Hepatic stellate cell (primary cell): ENCODE data around the gene GTSE1.
"Not testable (repeated sequence)": the region's sequence is repeated elsewhere in the genome, so short reads cannot be mapped to it uniquely, and the experiment has no call there.

Source experiments
- DNase-seq: peaks from one replicate; pipeline ENCODE4 v3.0.0; 2011; ENCODE audit warnings: low spot score

GTSE1 gene, protein sequence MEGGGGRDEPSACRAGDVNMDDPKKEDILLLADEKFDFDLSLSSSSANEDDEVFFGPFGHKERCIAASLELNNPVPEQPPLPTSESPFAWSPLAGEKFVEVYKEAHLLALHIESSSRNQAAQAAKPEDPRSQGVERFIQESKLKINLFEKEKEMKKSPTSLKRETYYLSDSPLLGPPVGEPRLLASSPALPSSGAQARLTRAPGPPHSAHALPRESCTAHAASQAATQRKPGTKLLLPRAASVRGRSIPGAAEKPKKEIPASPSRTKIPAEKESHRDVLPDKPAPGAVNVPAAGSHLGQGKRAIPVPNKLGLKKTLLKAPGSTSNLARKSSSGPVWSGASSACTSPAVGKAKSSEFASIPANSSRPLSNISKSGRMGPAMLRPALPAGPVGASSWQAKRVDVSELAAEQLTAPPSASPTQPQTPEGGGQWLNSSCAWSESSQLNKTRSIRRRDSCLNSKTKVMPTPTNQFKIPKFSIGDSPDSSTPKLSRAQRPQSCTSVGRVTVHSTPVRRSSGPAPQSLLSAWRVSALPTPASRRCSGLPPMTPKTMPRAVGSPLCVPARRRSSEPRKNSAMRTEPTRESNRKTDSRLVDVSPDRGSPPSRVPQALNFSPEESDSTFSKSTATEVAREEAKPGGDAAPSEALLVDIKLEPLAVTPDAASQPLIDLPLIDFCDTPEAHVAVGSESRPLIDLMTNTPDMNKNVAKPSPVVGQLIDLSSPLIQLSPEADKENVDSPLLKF

DNA sequence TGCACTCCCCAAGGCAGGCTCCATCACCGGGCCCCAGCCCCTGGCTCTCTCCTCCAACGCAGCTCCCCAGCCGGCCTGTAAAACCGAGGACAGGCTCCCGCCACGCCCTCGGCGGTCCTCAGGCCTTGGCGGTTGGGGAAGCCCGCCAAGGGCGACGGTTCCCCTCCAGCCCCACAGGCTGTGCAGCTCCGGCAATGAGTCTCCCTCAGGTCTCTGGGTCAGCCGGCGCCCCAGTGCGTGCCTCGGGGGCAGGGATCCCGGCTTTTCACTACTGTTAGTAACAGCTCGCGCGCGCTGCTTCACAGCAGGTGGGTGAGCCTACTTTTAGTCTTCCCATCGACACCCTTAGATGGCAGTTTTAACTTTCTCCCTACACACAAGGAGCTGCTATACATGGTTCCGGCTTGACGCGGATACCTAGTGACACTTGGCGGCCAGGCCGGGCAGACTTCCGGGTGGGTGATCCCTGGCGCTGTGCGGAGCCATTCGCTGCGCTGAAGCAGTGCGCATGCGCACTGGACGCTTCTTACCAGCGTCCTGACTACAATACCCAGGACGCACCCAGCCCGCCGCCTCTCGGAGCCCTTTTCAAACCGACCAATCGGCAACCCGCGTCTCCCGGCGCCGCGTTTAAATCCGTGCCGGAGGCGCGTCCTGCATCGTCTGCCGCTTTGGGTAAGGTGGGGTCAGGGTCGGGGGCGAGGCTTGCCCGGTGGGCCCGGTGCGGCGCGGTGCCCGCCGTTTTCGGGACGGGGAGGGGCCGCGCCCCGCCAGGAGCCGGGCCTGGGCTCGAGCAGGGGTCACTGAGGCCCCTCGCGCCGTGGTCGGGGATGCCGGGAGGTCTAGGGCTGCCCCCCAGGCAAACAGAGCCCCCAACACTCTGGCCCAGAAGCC, at the start of gene GTSE1:
TSS of gene GTSE1 (plus strand) at position 614 of the 894 bp plus-strand sequence. CDS start 531 bp downstream, outside the sequence.
- peak; percentile 100 for DNase-seq

DNA sequence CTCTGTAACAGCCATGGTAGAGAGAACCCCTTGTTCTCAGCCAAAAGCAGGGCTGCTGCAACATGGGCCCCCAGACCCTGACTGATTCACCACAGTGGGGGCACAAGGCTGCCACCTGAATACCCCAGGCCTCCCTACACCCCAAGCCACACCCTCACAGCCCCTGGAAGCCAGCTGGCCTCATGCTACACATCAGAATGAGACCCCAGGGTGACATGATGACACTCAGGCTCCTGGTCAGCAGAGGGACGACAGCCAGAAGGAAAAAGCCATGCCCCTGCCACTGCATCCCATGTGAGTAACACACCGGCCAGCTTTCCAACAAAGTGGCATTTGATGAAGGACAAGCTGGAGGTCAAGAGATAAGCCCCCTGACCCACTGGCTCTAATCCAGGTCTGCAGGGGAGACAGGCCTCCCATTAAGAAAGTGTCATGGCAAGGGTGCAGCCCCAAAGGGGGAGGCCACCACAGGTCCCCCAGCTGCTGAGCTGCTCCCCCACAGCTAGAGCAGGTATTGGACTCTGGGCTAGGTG, 49.2 kb upstream of the GTSE1 start:
- no peak for DNase-seq

DNA sequence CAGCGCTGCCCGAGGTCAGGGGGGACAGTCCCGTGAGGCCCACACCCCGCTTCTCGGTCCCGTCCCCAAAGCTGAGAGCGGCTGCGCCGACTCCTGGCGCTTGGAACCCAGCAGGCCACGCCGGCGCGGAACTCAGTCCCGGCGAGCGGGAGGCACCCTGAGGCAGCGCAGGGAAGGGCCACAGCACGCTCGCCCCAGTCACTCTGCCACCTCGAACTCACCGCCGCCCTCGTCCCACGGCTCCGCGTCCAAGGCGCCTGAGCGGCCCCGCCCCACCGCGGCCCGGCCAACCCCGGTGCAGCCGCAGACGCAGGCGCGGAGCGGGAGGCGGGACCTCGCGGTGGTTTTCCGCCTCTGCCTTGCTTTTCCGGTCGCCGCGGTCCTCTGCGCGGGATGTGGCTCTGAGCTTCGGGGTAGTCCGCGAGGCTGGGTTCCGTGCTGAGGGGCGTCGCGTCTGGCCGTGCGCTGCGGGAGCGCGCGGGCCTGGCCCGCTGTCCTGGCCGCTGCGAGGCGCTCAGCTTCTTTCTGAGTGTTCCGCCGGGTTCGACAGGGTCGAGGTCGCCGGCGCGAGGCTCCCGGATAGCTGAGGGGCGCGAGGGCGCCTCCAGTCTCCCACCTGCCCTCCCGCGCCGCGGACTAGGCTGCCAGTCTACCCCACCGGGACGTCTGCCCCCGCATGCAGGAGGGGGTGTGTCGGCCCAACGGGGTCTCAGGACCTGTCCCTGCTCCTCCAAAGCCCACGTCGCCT, 46.5 kb upstream of the GTSE1 start, which contains the start of gene CDPF1:
TSS of gene CDPF1 (minus strand) at position 259 of the 748 bp plus-strand sequence. CDS start 2,009 bp downstream, outside the sequence.
- peak; percentile 95 for DNase-seq

DNA sequence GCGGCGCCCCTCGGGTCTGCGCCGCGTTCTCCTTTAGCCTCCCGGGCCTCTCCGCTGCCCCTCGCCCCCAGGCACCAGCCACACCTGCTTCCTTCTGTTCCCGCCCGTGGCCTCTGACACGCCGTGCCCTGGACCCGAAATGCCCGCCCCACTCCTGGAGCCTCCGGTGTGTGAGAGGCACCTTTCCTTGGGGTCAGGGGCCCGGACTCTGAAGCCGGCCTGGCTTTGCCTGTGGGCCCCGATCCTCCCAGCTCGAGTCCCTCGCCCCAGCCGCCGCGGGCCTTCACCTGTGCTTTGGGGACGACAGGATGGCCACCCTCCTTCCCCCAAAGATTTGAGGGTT, 45.9 kb upstream of the GTSE1 start:
- DNase-seq: no peak

DNA sequence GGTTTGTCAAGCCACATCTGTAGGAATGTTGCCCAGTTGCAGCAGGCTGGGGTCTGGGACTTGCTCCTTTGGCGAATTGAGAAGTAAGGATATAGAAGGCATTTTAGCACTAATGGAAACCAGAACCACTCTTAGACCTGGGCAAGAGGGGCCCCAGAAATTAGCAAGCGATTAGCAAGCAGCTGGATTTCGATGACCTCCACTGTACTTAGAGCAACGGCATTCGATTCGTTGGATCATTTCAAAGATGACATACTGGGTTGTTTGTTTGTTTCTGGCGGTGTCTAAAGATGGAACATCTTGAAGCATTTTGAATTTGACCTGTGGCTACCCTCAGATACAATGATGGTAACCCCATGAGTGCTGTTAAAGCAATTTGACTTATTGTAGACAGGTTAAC, 45.4 kb upstream of the GTSE1 start:
- no peak for DNase-seq

DNA sequence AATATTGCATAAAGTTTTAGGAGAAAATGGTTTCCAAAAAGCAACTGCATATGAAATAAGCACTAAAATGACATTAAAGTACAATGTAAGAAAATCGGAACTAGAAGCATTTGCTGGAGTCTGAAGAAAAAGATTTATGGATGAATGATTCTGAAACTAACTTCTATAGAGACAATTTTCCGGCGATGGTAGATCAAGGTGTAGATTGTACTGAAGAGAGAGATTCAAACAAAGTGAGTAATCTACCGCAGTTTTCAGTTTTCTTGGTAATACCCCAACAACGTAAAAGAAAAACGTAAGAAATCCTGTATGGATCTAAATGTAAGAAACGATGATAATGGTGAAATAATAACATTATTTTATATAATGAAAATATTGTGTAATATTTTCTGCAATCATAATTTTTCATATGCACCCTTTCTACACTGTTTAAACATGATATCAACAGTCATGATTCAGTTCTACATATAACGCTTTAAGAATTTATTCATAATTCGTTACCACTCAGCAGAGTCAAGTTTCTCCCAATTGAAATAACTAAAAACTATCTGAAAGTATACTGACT, 44.8 kb upstream of the GTSE1 start:
- DNase-seq: no peak

DNA sequence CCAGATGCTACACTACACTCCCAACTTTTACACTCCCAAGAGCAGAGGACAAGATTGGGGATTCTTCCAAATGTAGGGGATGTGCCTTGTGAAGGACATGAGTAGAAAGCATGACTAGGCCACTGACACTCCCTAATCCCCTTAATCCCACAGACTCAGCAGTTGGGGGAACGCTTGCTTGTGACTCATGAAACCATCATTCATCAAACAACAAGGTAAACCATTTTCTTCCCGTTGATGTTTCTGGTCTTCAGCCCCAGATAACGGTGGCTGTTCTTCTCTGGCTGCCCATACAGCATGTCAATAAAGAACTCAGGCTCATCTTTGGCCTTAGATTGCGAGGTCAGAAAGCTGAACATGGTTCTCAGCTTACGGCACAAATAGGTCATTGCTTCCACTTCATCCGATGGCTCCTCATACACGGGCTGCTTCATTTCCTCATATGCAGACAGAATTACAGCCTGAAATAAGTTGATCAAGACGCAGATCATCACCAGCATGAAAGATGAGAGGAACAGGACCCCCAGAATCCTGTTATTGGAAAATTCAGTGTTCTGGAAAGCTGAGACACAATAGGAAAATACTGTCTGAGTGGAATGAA, 40.2 kb upstream of the GTSE1 start:
- no peak for DNase-seq

DNA sequence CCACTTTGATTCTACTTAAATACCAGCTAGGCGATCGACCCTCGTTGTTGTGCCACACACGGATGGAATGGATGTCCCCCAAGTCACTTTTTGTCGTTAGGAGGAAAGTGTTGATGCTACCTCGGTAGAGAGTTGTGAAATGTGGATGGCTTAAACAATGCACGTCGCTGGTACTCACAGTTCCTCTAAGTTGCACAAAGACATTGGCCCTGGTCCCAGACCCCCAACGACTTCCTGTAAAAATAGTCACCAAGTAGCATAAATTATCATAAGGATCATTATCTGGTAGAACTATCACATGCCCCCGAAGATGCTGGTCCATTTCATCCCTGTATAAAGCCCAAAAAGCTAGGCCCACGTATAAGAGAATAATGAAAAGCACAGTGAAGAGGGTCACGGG, 37.3 kb upstream of the GTSE1 start:
- no peak for DNase-seq

DNA sequence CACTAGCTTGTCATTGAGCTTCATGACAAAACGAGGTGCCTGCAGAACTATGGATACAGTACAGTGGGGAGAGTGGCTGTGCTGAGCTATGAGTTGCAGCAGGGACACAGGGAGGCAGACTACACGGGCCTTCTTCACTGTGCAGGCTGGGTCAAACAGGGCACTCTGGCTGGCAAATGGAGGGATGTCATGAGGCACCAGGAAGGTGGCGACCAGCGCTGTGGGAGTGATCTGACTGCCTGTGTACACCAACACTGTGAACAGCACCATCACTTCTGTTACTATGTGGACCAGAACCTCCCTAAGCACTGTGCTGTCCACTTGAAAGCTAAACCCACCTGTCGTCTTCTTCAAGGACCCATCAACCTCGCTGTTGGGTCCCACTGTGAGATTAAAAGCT, 36.6 kb upstream of the GTSE1 start:
- no peak for DNase-seq

DNA sequence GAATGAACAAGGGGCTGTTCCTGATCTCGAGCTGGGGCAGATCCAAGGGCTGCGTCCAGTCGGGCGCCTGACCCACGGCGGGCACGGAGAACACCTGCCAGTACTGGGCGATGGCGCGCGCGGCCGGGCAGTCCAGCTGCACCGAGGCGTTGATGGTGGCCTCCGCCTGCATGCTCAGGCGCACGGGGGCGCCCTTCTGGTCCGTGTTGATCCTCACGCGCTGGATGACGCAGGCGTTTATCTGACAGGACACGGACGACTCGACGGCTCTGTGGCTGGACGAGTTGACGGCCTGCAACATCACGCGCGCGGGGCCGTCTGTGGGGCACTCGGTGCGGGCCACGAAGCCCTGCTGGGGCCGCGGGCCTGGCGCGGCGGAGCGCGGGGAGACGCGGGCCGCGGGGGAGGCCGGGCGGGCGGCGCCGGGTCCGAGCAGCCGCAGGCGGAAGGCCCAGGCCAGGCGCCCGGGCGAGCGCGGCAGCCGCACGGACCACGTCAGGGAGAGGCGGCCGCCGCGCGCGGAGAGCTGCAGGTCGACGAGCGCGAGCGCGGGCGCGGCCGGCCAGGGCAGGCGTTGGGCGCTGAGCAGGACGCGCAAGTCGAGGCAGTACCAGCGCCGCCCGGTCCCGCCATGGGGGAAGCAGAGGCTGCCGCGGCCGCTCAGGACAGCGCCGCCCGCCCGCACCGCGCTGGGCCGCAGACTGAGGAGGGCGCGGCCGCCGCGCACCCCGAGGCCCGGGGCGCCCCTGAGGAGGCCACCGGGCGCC, 34.0 kb upstream of the GTSE1 start:
- no peak for DNase-seq

DNA sequence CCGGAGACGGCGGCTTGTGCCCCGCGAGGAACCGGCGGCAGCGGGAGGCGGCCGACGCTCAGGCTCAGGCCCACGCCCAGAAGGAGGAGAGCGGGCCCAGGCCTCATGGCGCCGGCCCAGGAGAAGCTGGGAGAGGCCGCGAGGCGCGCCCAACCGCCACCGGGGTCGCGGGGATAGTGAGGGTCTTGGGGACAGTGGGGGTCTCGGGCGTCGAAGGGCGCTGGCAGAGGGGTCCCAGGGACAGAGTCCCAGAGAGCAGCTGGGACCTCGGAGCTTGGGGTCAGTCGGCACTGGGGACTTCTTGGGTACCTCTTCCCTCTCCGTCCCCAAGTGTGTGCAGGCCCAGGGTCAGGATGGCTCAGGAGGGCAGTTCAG, 33.5 kb upstream of the GTSE1 start, which contains the start of gene PKDREJ:
TSS of gene PKDREJ (minus strand) at position 128 of the 375 bp plus-strand sequence. CDS start at position 107, 21 bp downstream.
- DNase-seq: no peak

DNA sequence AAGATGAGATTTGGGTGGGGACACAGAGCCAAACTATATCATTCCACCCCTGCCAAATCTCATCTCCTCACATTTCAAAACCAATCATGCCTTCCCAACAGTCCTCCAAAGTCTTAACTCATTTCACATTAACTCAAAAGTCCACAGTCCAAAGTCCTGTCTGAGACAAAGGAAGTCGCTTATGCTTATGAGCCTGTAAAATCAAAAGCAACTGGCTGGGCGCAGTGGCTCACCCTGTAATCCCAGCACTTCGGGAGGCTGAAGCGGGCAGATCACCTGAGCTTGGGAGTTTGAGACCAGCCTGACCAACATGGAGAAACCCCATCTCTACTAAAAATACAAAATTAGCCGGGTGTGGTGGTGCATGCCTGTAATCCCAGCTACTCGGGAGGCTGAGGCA, 32.1 kb upstream of the GTSE1 start:
- not testable (repeated sequence) for DNase-seq

DNA sequence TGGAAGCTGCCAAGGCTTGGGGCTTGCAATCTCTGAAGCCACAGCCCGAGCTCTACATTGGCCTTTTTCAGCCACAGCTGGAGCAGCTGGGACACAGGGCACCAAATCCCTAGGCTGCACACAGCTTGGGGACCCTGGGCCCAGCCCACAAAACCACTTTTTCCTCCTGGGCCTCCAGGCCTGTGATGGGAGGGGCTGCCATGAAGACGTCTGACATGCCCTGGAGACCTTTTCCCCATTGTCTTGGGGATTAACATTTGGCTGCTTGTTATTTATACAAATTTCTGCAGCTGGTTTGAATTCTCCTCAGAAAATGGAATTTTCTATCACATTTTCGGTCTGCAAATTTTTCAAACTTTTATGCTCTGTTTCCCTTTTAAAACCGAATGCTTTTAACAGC, 31.0 kb upstream of the GTSE1 start:
- not testable (repeated sequence) for DNase-seq

DNA sequence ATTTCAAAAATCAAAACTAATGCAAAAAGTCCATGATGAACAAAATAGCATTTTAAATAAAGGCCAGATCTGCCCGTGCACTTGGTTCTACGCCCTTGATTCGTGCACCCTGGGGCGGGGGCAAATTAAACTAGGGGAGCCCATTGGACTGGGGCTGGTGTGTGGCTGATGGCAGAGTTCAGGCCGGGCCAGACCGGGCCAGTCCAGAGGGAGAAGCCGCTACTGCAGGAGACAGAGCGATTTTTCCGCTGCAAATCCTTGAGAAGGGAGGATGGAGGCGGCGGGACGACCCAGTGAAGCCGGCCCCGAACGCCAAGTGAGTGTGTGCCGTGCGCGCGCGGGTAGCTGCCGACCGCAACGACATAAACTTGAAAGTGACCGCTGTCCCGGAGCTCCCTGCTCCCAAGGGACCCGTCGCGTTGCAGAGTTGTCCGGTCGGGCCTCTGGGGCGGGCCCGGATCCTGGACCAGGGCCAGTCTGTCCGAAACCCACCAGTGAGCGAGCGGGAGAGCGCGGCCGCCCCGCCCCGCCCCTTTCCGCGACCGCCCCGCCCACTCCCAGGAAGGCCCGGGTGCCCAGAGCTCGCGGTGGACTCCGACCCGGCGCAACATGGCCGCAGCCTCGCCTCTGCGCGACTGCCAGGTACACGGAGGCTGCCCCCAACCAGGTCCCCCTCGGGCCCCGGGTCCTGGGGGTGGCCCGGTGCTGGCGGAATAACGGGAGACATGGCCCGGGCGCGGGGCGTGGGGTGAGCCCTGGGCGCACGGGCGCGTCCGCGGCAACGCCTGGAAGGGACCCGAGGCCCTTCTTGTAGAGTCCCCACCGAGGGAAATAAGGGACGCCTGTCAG, 29.0 kb upstream of the GTSE1 start, which contains the start of gene TTC38:
TSS of gene TTC38 (plus strand) at position 578 of the 849 bp plus-strand sequence. CDS start at position 610, 32 bp downstream.
- peak; percentile 96 for DNase-seq

DNA sequence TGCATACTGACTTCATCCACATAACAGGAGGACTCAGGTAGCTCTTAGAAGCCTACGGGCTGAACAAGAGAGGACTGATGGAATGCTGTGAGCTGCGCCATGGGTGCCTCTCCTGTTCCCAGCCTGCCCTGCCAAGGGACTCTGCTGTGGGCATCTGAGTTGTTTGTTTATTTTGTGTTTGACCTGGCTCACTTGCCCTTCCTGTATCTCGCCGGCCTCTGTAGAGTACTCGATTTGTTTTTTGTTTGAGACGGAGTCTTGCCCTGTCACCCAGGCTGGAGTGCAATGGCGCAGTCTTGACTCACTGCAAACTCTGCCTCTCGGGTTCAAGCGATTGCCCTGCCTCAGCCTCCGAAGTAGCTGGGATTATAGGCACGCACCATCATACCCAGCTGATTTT, 27.1 kb upstream of the GTSE1 start:
- no peak for DNase-seq

DNA sequence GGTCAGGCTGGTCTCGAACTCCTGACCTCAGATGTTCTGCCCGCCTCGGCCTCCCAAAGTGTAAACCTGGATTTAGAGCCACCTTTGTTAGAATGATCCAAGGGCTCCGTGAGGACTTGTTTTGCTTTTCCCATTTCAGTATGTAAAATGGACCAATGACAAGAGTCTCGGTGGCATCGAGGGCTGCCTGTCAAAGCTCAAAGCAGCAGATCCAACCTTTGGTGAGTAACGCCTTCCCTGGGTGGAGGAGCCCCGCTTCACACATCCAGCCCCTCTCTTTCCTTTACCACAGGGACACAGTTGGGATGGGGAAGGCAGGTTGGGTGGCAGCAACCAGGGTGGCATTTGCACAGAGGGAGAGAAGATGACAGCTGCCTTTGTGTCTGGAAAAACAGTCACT, 24.5 kb upstream of the GTSE1 start:
- DNase-seq: no peak

DNA sequence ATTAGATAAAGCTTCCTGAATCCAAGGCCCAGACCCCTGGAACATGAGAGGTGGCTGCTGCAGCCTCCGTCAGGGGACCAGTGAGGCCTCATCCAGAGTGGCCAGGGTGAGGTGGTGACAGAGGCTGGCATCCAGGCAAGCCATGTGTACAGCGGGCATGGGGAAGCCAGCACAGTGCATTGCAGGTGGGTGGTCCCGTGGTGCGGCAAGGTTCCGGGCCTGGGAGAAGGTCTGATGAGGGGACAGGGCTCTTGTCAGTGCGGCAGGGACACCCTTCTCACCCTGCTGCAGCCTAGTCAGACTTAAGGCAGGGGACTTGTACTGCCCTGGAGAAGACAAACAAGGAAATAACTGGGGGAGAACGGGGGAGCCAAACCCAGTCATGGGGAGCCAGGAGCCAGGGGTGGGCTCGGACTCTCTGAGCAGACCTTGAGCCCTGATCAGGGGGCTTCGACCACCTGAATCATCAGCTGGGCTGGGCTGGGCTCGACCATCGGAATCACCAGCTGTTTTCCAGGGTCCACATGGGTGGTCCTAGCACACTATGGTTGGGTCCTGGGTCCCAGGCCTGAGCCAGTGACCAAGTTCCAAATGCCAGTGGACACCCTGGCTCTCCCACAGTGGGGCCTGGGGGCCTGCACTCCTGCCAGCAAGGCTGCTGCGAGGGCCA, 23.8 kb upstream of the GTSE1 start:
- no peak for DNase-seq
